LNCAP (cell line): ENCODE data around the gene GPBAR1.
A peak's percentile ranks its signal among the peaks of the same experiment; 100 is the strongest.

Experiments used
- CTCF ChIP-seq: fragments of 450-650 bp; IDR thresholded peaks from 2 replicates; pipeline ENCODE4 v1.5.1; 2017; ENCODE audit warnings: mild to moderate bottlenecking

The GPBAR1 gene

GRCh38 chr2:218286570-218287459 lies 26.0 kb downstream of the GPBAR1 start:
- no peak for TF ChIP-seq CTCF

GRCh38 chr2:218289639-218290315 lies 29.0 kb downstream of the GPBAR1 start:
- no peak for TF ChIP-seq CTCF

GRCh38 chr2:218290316-218291261 lies 29.8 kb downstream of the GPBAR1 start:
- no peak for TF ChIP-seq CTCF

- no peak for TF ChIP-seq CTCF
Measured at GRCh38 chr2:218291318-218292047, 30.7 kb downstream of the GPBAR1 start.

GRCh38 chr2:218292048-218293014 lies 31.5 kb downstream of the GPBAR1 start, which contains the start of gene TMBIM1:
TSS of gene TMBIM1 (minus strand) at chr2:218292503. CDS start at chr2:218282141, 10,362 bp downstream.
- peak; percentile 89 for TF ChIP-seq CTCF

- no peak for TF ChIP-seq CTCF
Measured at GRCh38 chr2:218293715-218294429, 33.1 kb downstream of the GPBAR1 start.
